ENCODE measurements around the gene FAM222B. TPM values are rescaled to one million over a fixed set of nuclear protein-coding genes. Genes with fewer than 3 reads are reported as not detected.
"Not testable (repeated sequence)": the region's sequence is repeated elsewhere in the genome, so short reads cannot be mapped to it uniquely, and the experiment has no call there.

Gene FAM222B
- total RNA-seq, 1 experiment from 2014 or later = 39.5 TPM

DNA sequence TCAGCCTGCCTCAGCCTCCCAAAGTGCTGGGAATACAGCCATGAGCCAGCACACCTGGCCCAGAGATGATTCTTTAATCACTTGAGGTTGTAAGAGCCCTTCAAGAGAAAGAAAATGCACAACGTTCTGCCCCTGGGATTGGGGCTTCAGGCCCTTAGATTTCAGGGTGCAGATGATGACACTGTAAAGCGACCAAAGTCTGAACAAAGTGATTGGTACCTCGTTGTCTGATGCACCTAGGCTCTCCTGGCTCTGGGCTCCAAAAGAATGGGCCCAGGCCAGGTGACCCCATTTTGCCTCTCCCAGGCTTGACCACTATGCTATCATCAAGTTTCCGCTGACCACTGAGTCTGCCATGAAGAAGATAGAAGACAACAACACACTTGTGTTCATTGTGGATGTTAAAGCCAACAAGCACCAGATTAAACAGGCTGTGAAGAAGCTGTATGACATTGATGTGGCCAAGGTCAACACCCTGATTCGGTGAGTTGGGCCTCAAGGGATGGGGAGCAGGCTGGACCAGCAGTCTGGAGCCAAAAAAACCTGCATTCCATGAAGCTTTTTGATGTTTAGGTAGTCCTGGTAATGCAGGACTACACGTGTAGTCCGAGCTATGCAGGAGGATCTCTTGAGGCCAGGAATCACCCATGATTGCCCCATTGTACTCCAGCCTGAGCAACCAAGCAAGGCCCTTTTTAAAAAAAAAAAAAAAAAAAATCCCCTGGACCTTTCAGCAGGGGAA lies 120.0 kb downstream of the FAM222B start:
- TF ChIP-seq, protein P1, sequence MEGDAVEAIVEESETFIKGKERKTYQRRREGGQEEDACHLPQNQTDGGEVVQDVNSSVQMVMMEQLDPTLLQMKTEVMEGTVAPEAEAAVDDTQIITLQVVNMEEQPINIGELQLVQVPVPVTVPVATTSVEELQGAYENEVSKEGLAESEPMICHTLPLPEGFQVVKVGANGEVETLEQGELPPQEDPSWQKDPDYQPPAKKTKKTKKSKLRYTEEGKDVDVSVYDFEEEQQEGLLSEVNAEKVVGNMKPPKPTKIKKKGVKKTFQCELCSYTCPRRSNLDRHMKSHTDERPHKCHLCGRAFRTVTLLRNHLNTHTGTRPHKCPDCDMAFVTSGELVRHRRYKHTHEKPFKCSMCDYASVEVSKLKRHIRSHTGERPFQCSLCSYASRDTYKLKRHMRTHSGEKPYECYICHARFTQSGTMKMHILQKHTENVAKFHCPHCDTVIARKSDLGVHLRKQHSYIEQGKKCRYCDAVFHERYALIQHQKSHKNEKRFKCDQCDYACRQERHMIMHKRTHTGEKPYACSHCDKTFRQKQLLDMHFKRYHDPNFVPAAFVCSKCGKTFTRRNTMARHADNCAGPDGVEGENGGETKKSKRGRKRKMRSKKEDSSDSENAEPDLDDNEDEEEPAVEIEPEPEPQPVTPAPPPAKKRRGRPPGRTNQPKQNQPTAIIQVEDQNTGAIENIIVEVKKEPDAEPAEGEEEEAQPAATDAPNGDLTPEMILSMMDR (IDR thresholded peaks at IDR 0.05; ENCODE audit: insufficient read depth in 1 of 2, low read depth in 1 of 2, low read length in 1 of 2, severe bottlenecking in 1 of 2, unreplicated experiment in 1 of 2) = no peak
- peaks cover 85% of the 10 kb centered on the region for H3K36me3 Mint-ChIP-seq (ENCODE audit: insufficient read depth, unreplicated experiment)
- Histone ChIP-seq H3K4me3 (ENCODE audit: low read depth, low read length) (no peak overlapping the region), H3K27me3 (replicated peaks; ENCODE audit: control insufficient read depth, insufficient read depth, low read length) (no peaks in the 10 kb centered on the region), H3K9me3 (no peaks in the 10 kb centered on the region), H3K4me1 (peaks cover 31% of the 10 kb centered on the region), H3K36me3 (ENCODE audit: control insufficient read depth, insufficient read depth, low read length) (peaks cover 13% of the 10 kb centered on the region)
- no TSS peak for BruUV-seq (replicated peaks)
- H3K27ac Mint-ChIP-seq (ENCODE audit: unreplicated experiment) = no peak overlapping the region
- H3K27me3 Mint-ChIP-seq (ENCODE audit: insufficient read depth, unreplicated experiment) = no peaks in the 10 kb centered on the region
- POLR2A ChIA-PET = interaction anchor here (0.6 to 1.0 kb wide), 2 partner anchors 12 to 20 kb away, joined by 3 to 6 read pairs; no protein-coding TSS in a partner anchor
- intact Hi-C loops (cut with micrococcal nuclease; ENCODE audit: unreplicated experiment) = no loop called here
- H3K4me3 Mint-ChIP-seq (ENCODE audit: unreplicated experiment) = peak overlapping the region; percentile 32
- H3K4me1 Mint-ChIP-seq (ENCODE audit: low read depth, unreplicated experiment) = peaks cover 42% of the 10 kb centered on the region
- no peaks in the 10 kb centered on the region for H3K9me3 Mint-ChIP-seq (ENCODE audit: unreplicated experiment)
- CTCF ChIA-PET = interaction anchor here (0.7 kb wide), 1 partner anchor 117 kb away, joined by 5 read pairs; no protein-coding TSS in a partner anchor
- DNase-seq = no peak

GRCh38 chr17:28720997-28721329 lies 121.6 kb downstream of the FAM222B start:
- Mint-ChIP-seq H3K4me3 (ENCODE audit: unreplicated experiment) (peak overlapping the region; percentile 94), H3K27ac (ENCODE audit: unreplicated experiment) (peak overlapping the region; percentile 98), H3K36me3 (ENCODE audit: insufficient read depth, unreplicated experiment) (peaks cover 69% of the 10 kb centered on the region), H3K4me1 (ENCODE audit: low read depth, unreplicated experiment) (peaks cover 42% of the 10 kb centered on the region)
- peaks cover 31% of the 10 kb centered on the region for H3K4me1 ChIP-seq
- CTCF ChIA-PET; H3K27me3 Mint-ChIP-seq (ENCODE audit: insufficient read depth, unreplicated experiment); intact Hi-C loops (cut with micrococcal nuclease; ENCODE audit: unreplicated experiment); H3K9me3 ChIP-seq; H3K27me3 ChIP-seq (replicated peaks; ENCODE audit: control insufficient read depth, insufficient read depth, low read length); BruUV-seq (replicated peaks); DNase-seq; H3K9me3 Mint-ChIP-seq (ENCODE audit: unreplicated experiment): not testable (repeated sequence)
- peaks cover 13% of the 10 kb centered on the region for H3K36me3 ChIP-seq (ENCODE audit: control insufficient read depth, insufficient read depth, low read length)
- POLR2A ChIA-PET = interaction anchor here (2.7 to 3.0 kb wide), 2 partner anchors 11 to 59 kb away, joined by 27 to 213 read pairs; partner anchors contain the start of genes PROCA1, SDF2 and SUPT6H
- peak overlapping the region; percentile 67 for H3K4me3 ChIP-seq (ENCODE audit: low read depth, low read length)

- Histone ChIP-seq H3K27me3 (replicated peaks; ENCODE audit: control insufficient read depth, insufficient read depth, low read length) (no peaks in the 10 kb centered on the region), H3K9me3 (no peaks in the 10 kb centered on the region), H3K4me3 (ENCODE audit: low read depth, low read length) (peak overlapping the region; percentile 67), H3K4me1 (peaks cover 31% of the 10 kb centered on the region), H3K36me3 (ENCODE audit: control insufficient read depth, insufficient read depth, low read length) (peaks cover 13% of the 10 kb centered on the region)
- peak overlapping the region; percentile 98 for H3K27ac Mint-ChIP-seq (ENCODE audit: unreplicated experiment)
- peaks cover 64% of the 10 kb centered on the region for H3K36me3 Mint-ChIP-seq (ENCODE audit: insufficient read depth, unreplicated experiment)
- TF ChIP-seq, protein P1 (IDR thresholded peaks at IDR 0.05; ENCODE audit: insufficient read depth in 1 of 2, low read depth in 1 of 2, low read length in 1 of 2, severe bottlenecking in 1 of 2, unreplicated experiment in 1 of 2) = no peak
- DNase-seq = no peak
- H3K27me3 Mint-ChIP-seq (ENCODE audit: insufficient read depth, unreplicated experiment) = no peaks in the 10 kb centered on the region
- BruUV-seq (replicated peaks) = TSS peak; percentile 78
- ChIA-PET POLR2A (interaction anchor here (0.7 to 3.0 kb wide), 10 partner anchors 7 to 229 kb away, joined by 3 to 213 read pairs (median 16); partner anchors contain the start of genes BLTP2, PROCA1, SDF2 and SUPT6H), CTCF (interaction anchor here (0.9 to 1.6 kb wide), 9 partner anchors 8 to 76 kb away, joined by 3 to 23 read pairs (median 6); partner anchors contain the start of genes BLTP2, NEK8, PROCA1 and SDF2)
- intact Hi-C loops (cut with micrococcal nuclease; ENCODE audit: unreplicated experiment) = no loop called here
- peaks cover 40% of the 10 kb centered on the region for H3K4me1 Mint-ChIP-seq (ENCODE audit: low read depth, unreplicated experiment)
- H3K9me3 Mint-ChIP-seq (ENCODE audit: unreplicated experiment) = no peaks in the 10 kb centered on the region
- H3K4me3 Mint-ChIP-seq (ENCODE audit: unreplicated experiment) = peak overlapping the region; percentile 94
These were observed 122.2 kb downstream of the FAM222B start for GRCh38 chr17:28720247-28720996.

Data from Caco-2 (cell line).